Ectodermal cell (in vitro differentiated cells): ENCODE data around the gene OGFRL1.
"Not testable (repeated sequence)": the region's sequence is repeated elsewhere in the genome, so short reads cannot be mapped to it uniquely, and the experiment has no call there.

Experiments used
- H3K27ac ChIP-seq: 2 replicates; pipeline ENCODE4 v1.7.0; 2013; ENCODE audit warnings: mild to moderate bottlenecking, low read depth, low read length; ENCODE audit not compliant: insufficient read depth, poor library complexity, severe bottlenecking
- H3K27me3 ChIP-seq: 2 replicates; pipeline ENCODE4 v1.7.0; 2013; ENCODE audit warnings: mild to moderate bottlenecking, low read length; ENCODE audit not compliant: insufficient read depth, control insufficient read depth, poor library complexity, severe bottlenecking
- H3K36me3 ChIP-seq: one replicate; pipeline ENCODE4 v1.7.0; 2013; ENCODE audit warnings: low read length; ENCODE audit not compliant: control insufficient read depth, insufficient read depth
- H3K4me1 ChIP-seq: one replicate; pipeline ENCODE4 v1.7.0; 2013; ENCODE audit warnings: low read length; ENCODE audit not compliant: control insufficient read depth, insufficient read depth
- H3K4me3 ChIP-seq: 2 replicates; pipeline ENCODE4 v1.7.0; 2013; ENCODE audit warnings: low read depth, low read length, control low read depth; ENCODE audit not compliant: insufficient read depth
- H3K9me3 ChIP-seq: 2 replicates; pipeline ENCODE4 v1.7.0; 2013; ENCODE audit warnings: mild to moderate bottlenecking, low read length, moderate library complexity; ENCODE audit not compliant: control insufficient read depth
- WGBS, 2 experiments: methylation state at CpG; one replicate each; pipeline ENCODE4 v1.1.7; 2013; ENCODE audit warnings: missing lambda C conversion rate in 2 of 2; 5-methylcytosine and 5-hydroxymethylcytosine counted together

The OGFRL1 gene

GRCh38 chr6:71254323-71254722, 34.3 kb upstream of the OGFRL1 start:
- Histone ChIP-seq H3K27ac (no peak overlapping the region), H3K36me3 (no peaks in the 10 kb centered on the region)
- WGBS, 2 experiments: 26 to 33% methylated on average over 3 of the region's 3 CpGs

DNA sequence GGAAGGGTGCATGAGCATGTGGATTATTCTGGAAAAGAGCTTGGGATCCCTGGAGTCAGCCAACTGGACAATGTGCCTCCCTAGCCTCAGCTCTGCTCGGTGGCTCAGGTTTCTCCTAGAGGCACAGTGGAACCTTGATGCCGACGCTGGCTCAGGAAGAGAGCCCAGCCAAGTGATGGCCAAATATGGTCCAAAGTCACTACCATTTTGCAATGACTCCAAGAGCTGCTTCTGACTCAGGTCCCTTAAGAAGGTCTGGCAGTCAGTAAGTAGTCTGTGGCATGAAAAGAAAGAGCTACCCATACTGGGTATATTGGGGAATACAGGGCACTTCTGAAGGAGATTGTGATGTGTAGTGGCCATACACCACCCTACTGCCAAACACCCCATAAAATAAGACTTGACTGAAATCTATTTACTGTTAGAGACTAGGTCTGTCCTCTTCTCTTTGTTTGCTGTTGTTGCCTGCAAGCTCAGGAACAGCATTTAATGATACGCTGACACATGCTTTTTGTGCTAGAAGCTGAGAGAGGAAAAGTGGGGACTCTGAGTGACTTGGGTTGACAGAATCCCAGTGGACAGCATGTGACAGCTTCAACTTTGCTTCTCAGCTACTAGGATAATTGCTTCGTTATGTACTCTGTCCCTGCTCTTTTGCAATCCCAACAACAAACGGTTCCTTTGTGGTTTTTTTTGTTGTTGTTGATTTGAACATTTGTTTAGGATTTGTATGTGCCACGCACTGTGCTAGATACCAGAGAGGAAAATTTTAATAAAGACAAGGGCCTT, 30.3 kb upstream of the OGFRL1 start:
- Histone ChIP-seq H3K4me1 (peaks cover 7% of the 10 kb centered on the region), H3K27ac (no peak overlapping the region), H3K4me3 (no peak overlapping the region), H3K9me3 (no peaks in the 10 kb centered on the region), H3K27me3 (no peaks in the 10 kb centered on the region), H3K36me3 (no peaks in the 10 kb centered on the region)
- WGBS, 2 experiments: 91 to 96% methylated on average over 7 of the region's 7 CpGs

More at GRCh38 chr6:71254323-71254722, 34.3 kb upstream of the OGFRL1 start:
- H3K27me3 ChIP-seq: no peaks in the 10 kb centered on the region
- peaks cover 7% of the 10 kb centered on the region for H3K4me1 ChIP-seq
- no peaks in the 10 kb centered on the region for H3K9me3 ChIP-seq
- H3K4me3 ChIP-seq: no peak overlapping the region

GRCh38 chr6:71259888-71260604, 28.6 kb upstream of the OGFRL1 start:
- no peak overlapping the region for H3K4me3 ChIP-seq
- no peaks in the 10 kb centered on the region for H3K4me1 ChIP-seq
- H3K27me3 ChIP-seq: no peaks in the 10 kb centered on the region
- no peak overlapping the region for H3K27ac ChIP-seq
- no peaks in the 10 kb centered on the region for H3K36me3 ChIP-seq
- H3K9me3 ChIP-seq: no peaks in the 10 kb centered on the region
- 91 to 95% methylated on average over 2 of the region's 2 CpGs for WGBS, 2 experiments

GRCh38 chr6:71262914-71263313, 25.7 kb upstream of the OGFRL1 start:
- H3K36me3 ChIP-seq: no peaks in the 10 kb centered on the region

GRCh38 chr6:71266392-71266791, 22.2 kb upstream of the OGFRL1 start:
- not testable (repeated sequence) for H3K27ac ChIP-seq, H3K4me1 ChIP-seq, H3K36me3 ChIP-seq, H3K4me3 ChIP-seq, H3K27me3 ChIP-seq, H3K9me3 ChIP-seq
- WGBS, 2 experiments: 92 to 95% methylated on average over 21 to 24 of the region's 24 CpGs

More at GRCh38 chr6:71262914-71263313, 25.7 kb upstream of the OGFRL1 start:
- no peaks in the 10 kb centered on the region for H3K9me3 ChIP-seq
- no peaks in the 10 kb centered on the region for H3K4me1 ChIP-seq
- no peak overlapping the region for H3K4me3 ChIP-seq
- no peak overlapping the region for H3K27ac ChIP-seq
- WGBS, 2 experiments: 89% methylated on average over 7 of the region's 7 CpGs
- no peaks in the 10 kb centered on the region for H3K27me3 ChIP-seq

DNA sequence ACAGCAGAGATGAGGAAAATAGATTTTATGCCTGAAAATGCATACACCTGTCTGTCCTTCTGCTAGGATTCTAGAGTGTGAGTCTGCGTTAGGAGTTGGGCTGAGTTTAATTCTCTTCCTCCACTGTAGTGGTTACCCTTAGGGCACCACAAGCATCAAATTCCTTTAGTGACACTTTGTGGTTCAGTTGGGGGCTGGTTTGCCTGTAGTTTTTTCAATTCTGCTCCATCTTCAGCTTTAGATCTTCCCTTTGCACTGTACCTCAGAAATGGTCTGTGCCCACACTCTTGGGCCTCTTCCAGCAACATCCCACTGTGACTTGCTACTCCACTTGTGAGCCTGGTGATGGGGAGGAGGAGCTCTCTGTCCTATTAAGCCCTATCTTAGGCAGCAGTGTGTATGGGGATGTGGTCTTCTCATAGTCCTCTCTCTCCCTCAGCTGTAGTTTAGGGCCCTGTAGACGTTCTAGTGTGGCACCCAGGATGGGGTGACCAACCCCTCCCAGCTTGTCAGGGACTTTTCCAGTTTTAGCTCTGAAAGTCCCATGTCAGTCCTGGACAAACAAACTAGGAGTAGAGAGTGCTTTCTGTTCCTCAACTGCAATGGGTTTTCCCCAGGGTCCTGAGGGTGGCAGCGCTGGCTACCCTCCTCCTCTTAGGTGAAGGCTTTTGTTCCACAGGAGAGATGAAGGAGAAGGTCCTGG, 19.7 kb upstream of the OGFRL1 start:
- Histone ChIP-seq H3K27me3 (no peaks in the 10 kb centered on the region), H3K36me3 (no peaks in the 10 kb centered on the region), H3K9me3 (peaks cover 4% of the 10 kb centered on the region), H3K4me3 (no peak overlapping the region), H3K4me1 (no peaks in the 10 kb centered on the region), H3K27ac (no peak overlapping the region)
- WGBS, 2 experiments: 89 to 92% methylated on average over 3 of the region's 3 CpGs

DNA sequence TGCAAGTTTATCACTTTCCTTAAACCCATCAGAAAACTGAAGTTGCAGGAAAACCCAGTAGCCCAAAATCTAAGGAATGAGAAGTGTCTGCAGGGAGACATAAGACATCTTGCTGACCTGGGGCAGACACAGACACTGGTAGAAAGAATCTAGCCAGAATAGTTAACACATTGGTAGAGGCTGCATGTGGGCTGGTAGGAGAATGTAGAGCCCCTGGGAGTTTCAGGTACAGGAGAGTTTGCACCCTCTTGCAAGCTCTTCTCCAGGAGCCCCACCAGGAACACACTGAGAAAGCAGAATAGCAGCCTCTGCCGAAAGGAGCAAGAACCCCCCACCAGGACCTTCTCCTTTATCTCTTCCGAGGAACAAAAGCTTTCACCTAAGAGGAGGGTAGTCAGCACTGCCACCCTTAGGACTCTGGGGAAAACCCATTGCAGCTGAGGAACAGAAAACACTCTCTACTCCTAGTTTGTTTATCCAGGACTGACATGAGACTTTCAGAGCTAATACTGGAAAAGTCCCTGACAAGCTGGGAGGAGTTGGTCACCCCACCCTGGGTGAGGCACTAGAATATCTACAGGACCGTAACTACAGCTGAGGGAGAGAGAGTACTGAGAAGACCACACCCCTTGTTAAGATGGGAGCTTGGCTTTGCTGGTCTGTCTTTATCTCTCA, 10.5 kb upstream of the OGFRL1 start:
- no peaks in the 10 kb centered on the region for H3K9me3 ChIP-seq
- 60 to 66% methylated on average over 3 of the region's 3 CpGs for WGBS, 2 experiments
- H3K36me3 ChIP-seq: no peaks in the 10 kb centered on the region

GRCh38 chr6:71279321-71279720, 9.3 kb upstream of the OGFRL1 start:
- Histone ChIP-seq H3K27ac (no peak overlapping the region), H3K4me1 (no peaks in the 10 kb centered on the region), H3K9me3 (no peaks in the 10 kb centered on the region), H3K36me3 (no peaks in the 10 kb centered on the region), H3K27me3 (no peaks in the 10 kb centered on the region), H3K4me3 (no peak overlapping the region)
- 90 to 100% methylated on average over 2 of the region's 2 CpGs for WGBS, 2 experiments

More for the DNA sequence above, 10.5 kb upstream of the OGFRL1 start:
- no peaks in the 10 kb centered on the region for H3K27me3 ChIP-seq
- H3K4me1 ChIP-seq: no peaks in the 10 kb centered on the region
- no peak overlapping the region for H3K4me3 ChIP-seq
- H3K27ac ChIP-seq: no peak overlapping the region

DNA sequence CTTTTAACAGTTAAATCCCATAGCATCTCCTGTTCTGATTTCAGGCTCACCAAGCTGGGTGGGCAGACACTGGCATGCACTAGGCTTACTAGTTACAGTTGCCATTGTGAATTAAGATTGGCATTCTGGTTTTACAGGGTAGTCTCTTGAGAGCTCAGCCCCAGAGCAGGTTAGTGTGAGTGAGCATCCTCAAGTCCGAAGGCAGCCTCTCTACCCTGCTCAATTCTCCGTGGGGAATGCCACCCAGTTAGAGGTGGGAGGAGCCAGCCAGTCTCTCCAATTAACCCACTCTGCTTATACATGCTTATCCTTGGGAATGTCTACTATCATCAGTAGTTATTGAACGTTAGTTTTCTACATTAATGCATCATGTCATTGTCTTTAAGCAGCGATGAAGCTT, 8.9 kb upstream of the OGFRL1 start:
- WGBS, 2 experiments: 81% methylated on average over 3 to 4 of the region's 4 CpGs
- no peak overlapping the region for H3K27ac ChIP-seq
- no peaks in the 10 kb centered on the region for H3K36me3 ChIP-seq
- no peaks in the 10 kb centered on the region for H3K9me3 ChIP-seq
- no peaks in the 10 kb centered on the region for H3K4me1 ChIP-seq
- H3K27me3 ChIP-seq: no peaks in the 10 kb centered on the region
- H3K4me3 ChIP-seq: no peak overlapping the region
